Uterus (tissue), 4 donors: ENCODE measurements around the gene CA10. TPM values are rescaled to one million over a fixed set of nuclear protein-coding genes. Genes with fewer than 3 reads are reported as not detected.

ENCODE experiments used
- DNase-seq, 2 donors: peaks; one replicate each; pipeline ENCODE4 v3.0.0-alpha.2; 2019 to 2020
- H3K27ac ChIP-seq, 2 donors: fragments of 200-600 bp; sonication (generic); 1 replicate in 1 of 2; 2 replicates in 1 of 2; pipeline ENCODE4 v1.5.1; 2016 to 2018
- H3K27me3 ChIP-seq, 2 donors: fragments of 200-600 bp; sonication (generic); one replicate each; pipeline ENCODE4 v1.5.1; 2018 to 2019; ENCODE audit warnings: control low read depth in 1 of 2
- H3K36me3 ChIP-seq, 2 donors: fragments of 200-600 bp; sonication (generic); one replicate each; pipeline ENCODE4 v1.5.1; 2019; ENCODE audit warnings: control low read depth in 1 of 2
- H3K4me1 ChIP-seq, 2 donors: fragments of 200-600 bp; sonication (generic); one replicate each; pipeline ENCODE4 v1.5.1; 2018 to 2019; ENCODE audit warnings: control low read depth in 1 of 2
- H3K4me3 ChIP-seq, 2 donors: fragments of 200-600 bp; sonication (generic); 1 replicate in 1 of 2; 2 replicates in 1 of 2; pipeline ENCODE4 v1.5.1; 2018 to 2019; ENCODE audit warnings: mild to moderate bottlenecking in 1 of 2
- H3K9me3 ChIP-seq, 2 donors: fragments of 200-600 bp; sonication (generic); one replicate each; pipeline ENCODE4 v1.5.1; 2019; ENCODE audit warnings: control low read depth in 1 of 2
- POLR2A ChIP-seq, 2 donors: fragments of 450-650 bp; IDR thresholded peaks; one replicate each; pipeline ENCODE4 v1.6.1; 2016; ENCODE audit warnings: antibody characterized with exemption in 2 of 2, mild to moderate bottlenecking in 1 of 2, moderate library complexity in 1 of 2
- intact Hi-C: fragments of 100-400 bp; cut with DNase I; formaldehyde crosslinking; loops from one replicate; pipeline ENCODE4 v1.15.1; 2023; ENCODE audit warnings: low total_unique reads
- total RNA-seq, 4 donors: library from RNA; depleted of rRNA in 3 of 4; stranded (reverse); fragments of >200 nt in 3 of 4; gene quantifications; one replicate each; pipeline versions ENCODE4 v1.1.0 to v1.2.4, GENCODE V29; 2014 to 2023
- TF ChIP-seq, protein P1 (sequence below), 4 experiments: fragments of 200-600 bp in 2 of 4; fragments of 450-650 bp in 2 of 4; sonication (generic) in 2 of 4; IDR thresholded peaks; one replicate each; pipeline ENCODE4 v1.5.1; 2016 to 2019; ENCODE audit warnings: antibody characterized with exemption in 4 of 4, mild to moderate bottlenecking in 2 of 4, moderate library complexity in 1 of 4
- donor health status: DM: yes; HTN: yes; CAD: no.

Gene CA10
- total RNA-seq, 4 donors from 2014 or later, result 5.3 TPM; not detected in 3

DNA sequence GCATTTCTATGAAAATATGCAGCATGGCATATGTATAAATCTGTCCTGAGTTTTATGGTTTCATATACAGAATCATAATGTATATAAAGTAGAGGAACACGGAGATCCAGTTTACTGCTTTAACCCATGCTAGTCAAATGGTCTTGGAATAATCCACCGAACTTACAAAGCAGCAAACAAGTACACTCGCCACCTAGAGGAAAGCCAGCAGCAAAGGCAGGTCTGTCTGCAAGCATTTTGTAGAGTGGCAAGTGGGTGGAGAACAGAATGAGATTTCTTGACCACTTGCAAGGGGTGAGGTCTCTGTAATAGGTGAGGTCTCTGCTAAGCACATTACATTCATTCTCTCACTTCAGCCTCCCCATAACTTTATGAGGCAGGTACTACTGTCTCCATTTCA is 308.3 kb downstream of the CA10 start:
- Histone ChIP-seq H3K36me3 (no peaks in the 10 kb centered on the region), H3K27me3 (no peaks in the 10 kb centered on the region), H3K4me3 (no peak overlapping the region), H3K27ac (no peak overlapping the region), H3K4me1 (no peaks in the 10 kb centered on the region), H3K9me3 (no peaks in the 10 kb centered on the region)
- DNase-seq, result no peak
- intact Hi-C loops, result no loop called here
- TF ChIP-seq, protein P1, sequence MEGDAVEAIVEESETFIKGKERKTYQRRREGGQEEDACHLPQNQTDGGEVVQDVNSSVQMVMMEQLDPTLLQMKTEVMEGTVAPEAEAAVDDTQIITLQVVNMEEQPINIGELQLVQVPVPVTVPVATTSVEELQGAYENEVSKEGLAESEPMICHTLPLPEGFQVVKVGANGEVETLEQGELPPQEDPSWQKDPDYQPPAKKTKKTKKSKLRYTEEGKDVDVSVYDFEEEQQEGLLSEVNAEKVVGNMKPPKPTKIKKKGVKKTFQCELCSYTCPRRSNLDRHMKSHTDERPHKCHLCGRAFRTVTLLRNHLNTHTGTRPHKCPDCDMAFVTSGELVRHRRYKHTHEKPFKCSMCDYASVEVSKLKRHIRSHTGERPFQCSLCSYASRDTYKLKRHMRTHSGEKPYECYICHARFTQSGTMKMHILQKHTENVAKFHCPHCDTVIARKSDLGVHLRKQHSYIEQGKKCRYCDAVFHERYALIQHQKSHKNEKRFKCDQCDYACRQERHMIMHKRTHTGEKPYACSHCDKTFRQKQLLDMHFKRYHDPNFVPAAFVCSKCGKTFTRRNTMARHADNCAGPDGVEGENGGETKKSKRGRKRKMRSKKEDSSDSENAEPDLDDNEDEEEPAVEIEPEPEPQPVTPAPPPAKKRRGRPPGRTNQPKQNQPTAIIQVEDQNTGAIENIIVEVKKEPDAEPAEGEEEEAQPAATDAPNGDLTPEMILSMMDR (IDR thresholded peaks at IDR 0.05), result no peak
- TF ChIP-seq POLR2A (IDR thresholded peaks at IDR 0.05), result no peak

DNA sequence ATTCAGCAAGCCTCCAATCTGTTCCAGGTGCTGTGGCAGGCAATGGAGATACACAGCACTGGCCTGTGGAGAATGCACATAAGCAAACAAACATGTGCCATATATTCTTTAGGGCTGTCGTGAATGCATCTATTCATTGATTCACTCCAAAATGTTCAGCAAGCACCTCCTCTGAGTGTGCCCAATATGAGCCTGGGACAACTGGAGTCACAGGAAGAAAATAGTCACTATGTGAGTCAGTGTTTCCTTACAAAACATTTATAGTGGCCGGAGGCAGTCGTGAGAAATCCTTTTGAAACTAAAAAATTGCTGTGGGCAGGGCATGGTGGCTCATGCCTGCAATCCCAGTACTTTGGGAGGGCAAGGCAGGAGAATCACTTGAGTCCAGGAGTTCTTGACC is 310.1 kb downstream of the CA10 start:
- DNase-seq, result no peak
- Histone ChIP-seq H3K36me3 (no peaks in the 10 kb centered on the region), H3K9me3 (no peaks in the 10 kb centered on the region), H3K4me3 (no peak overlapping the region), H3K4me1 (no peaks in the 10 kb centered on the region), H3K27ac (no peak overlapping the region), H3K27me3 (no peaks in the 10 kb centered on the region)
- intact Hi-C loops, result no loop called here
- TF ChIP-seq, protein P1 (IDR thresholded peaks at IDR 0.05), result no peak
- no peak for TF ChIP-seq POLR2A (IDR thresholded peaks at IDR 0.05)

DNA sequence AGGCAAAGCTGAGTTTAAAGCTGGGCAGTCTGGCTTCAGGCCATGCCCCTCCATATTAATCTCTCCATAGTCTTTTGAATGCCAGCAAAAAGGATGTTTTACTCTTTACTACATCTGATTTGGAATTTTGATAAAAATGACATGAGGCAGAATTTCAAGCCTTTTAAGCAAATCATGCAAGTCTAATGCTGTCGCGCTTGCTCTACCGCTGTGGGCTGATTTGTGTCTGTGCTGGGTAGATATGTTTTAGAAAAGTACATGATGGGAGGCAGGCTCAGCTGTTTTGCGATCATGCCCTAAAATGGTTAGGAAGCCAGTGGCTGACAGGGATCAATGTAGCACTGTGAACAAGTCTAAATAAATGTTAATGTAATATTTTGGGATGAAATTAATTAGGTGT is 311.9 kb downstream of the CA10 start:
- no peak for DNase-seq
- H3K27me3 ChIP-seq, result no peaks in the 10 kb centered on the region
- no peak overlapping the region for H3K27ac ChIP-seq
- no peaks in the 10 kb centered on the region for H3K9me3 ChIP-seq
- no peak overlapping the region for H3K4me3 ChIP-seq
- intact Hi-C loops, result no loop called here
- no peaks in the 10 kb centered on the region for H3K36me3 ChIP-seq
- TF ChIP-seq POLR2A (IDR thresholded peaks at IDR 0.05), result no peak
- TF ChIP-seq, protein P1 (IDR thresholded peaks at IDR 0.05), result no peak
- H3K4me1 ChIP-seq, result no peaks in the 10 kb centered on the region

DNA sequence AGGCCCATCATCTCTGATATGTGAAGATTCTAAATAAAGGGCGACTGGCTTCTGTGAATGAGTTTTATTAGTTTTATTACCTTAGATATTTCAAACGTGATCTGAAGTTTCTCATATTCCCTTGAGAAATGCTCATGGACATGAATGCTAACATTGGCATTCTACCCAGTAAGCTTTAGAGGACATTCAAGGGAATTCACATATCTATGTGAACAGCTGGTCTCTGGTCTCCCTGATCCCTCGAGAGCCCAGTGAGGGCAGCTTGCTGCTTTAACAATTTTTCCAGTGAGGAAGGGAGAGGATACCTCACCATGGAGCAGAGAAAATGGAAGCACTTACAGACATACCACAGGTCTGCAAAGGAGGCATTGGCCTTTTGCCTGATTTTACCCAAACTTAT is 312.7 kb downstream of the CA10 start:
- H3K4me1 ChIP-seq, result no peaks in the 10 kb centered on the region
- no peak for DNase-seq
- H3K4me3 ChIP-seq, result no peak overlapping the region
- H3K27me3 ChIP-seq, result no peaks in the 10 kb centered on the region
- no peaks in the 10 kb centered on the region for H3K9me3 ChIP-seq
- H3K27ac ChIP-seq, result no peak overlapping the region
- TF ChIP-seq POLR2A (IDR thresholded peaks at IDR 0.05), result no peak
- TF ChIP-seq, protein P1 (IDR thresholded peaks at IDR 0.05), result no peak
- intact Hi-C loops, result no loop called here
- H3K36me3 ChIP-seq, result no peaks in the 10 kb centered on the region

DNA sequence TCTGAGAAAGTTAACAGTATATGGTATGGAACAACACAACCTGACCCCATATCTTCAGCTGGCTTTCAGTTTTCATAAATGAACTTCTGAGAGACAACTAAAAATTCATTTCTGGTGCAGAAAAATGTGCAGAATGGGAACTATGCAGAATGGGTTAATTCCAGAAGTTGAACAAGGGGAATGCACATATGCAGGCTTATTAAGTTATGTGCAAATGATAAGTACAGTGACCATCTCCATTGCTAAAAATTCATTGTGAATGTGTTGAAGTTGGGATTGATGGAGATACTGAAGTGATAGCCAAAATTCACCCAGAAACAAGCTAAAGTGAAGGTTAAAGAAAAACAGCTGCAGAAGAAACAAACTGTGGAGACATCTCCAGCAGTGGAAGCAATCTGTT is 315.8 kb downstream of the CA10 start:
- intact Hi-C loops, result no loop called here

More for the DNA sequence above, 315.8 kb downstream of the CA10 start:
- Histone ChIP-seq H3K36me3 (no peaks in the 10 kb centered on the region), H3K4me1 (no peaks in the 10 kb centered on the region), H3K9me3 (no peaks in the 10 kb centered on the region), H3K27me3 (no peaks in the 10 kb centered on the region), H3K4me3 (no peak overlapping the region), H3K27ac (no peak overlapping the region)
- TF ChIP-seq, protein P1 (IDR thresholded peaks at IDR 0.05), result no peak
- no peak for TF ChIP-seq POLR2A (IDR thresholded peaks at IDR 0.05)
- no peak for DNase-seq
